NCI-H2171 (cell line): Measurements from ENCODE around the gene PDE2A.
A peak's percentile ranks its signal among the peaks of the same experiment; 100 is the strongest.

Source experiments
- DNase-seq: peaks from one replicate; lab custom pipeline; 2025; lab: John Stamatoyannopoulos, UW

Gene PDE2A

DNA sequence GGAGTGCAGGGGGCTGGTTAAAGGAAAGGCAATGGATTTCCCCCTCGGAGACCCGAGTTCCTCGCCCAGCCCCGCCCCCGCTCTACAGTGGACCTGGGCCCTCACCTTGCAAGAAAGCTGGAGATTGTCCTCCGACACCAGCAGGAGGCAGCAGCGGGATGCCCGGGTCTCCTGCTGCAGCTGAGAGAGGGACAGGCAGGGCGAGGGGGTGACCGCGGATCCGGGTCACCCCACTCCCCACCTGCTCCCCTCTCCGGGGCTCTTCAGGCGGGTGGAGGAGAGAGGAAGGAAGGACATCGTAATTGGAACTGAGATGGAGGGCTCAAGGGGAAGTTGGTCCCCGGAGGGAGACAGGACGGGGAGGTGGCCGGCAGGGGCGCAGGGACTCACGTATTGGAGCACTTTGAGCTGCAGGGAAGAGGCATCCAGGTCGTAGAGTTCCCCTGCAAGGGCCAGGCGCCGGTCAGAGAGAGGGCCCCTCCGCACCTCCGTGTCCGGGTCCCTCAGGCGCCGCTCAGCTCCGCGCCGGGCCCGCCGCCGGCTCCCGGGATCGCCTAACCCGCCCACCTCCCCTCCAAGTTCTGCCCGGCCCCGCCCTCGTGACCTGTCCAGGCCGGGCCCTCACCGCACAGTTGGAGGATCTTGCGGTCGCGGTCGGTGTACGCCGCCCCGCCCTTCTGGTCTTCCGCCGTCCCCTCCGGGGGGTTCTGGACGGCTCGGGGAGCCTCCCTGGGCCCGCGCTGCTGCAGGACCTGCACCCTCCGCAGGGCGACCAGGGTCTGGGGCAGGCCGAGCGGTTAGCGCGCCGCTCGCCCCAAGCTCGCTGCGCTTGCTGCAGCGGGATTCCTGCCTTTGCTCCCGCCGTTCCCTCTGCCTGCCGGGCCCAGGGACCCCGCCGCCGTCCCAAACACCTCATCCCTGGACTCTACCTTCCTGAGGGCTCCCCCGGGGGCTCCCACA, 84.1 kb downstream of the PDE2A start:
- no peak for DNase-seq

DNA sequence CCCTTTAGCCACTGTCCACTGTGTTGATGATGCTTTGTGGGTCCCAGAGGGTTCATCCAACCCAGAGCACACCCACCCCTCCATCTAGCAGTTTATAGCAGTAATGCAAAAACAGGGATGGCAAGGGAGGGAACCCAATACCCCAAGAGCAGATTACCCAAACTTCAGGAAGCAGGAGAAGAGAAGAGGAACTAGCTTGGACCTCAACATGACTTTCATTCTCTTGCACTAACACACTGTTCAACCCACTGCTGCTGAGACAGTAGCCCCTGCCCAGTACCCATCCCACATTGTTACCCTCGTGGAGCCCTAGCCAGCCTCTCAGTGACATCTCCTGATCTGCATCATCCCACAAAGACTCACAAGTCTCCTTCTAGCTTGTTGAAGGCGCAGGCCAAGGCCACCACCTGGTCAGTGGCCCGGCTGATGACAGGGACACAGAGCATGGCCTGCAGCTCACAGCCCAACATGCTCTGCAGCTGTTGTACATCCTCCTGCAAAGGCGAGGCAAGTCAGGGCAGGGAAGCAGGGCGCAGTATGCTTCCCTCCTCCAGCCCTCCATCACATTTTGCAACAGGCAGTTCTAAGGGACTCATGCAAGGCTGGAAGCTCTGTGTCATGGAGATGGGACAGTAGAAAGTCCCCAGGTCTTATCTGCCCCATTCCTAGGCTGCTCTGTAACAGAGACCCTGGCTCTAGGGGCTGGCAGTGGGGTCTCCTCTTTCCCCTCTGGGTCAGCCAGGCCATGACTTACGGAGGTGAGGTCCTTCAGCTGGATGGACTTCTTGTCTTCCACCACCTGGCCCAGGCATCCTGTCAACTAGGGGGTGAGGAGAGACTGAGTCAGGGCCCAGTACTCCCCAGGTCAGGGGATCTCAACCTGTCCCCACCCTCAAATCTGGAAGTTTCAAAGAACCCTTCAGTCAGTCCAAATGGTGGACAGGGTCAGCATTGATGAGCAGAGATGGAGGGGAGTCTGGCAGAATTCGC, 85.5 kb downstream of the PDE2A start:
- DNase-seq: no peak

DNA sequence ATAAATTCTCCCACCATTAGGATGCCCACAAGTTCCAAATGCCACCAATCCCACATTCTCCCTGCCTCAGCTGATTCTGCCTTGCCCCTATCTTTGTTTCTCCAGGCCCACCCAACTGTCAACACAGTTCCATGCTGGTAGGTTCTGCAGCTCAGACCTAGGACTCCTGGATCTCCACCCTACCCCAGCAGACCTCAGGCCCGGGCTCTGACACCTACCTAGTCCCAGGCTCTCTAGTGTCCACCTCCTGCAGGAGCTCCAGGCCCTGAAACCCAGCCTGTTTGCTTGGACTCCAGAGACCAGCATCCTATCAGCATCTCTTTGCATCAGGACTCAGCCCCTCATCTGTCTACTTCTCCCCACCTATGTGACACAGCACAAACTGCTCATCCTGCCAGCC, 86.5 kb downstream of the PDE2A start:
- no peak for DNase-seq

DNA sequence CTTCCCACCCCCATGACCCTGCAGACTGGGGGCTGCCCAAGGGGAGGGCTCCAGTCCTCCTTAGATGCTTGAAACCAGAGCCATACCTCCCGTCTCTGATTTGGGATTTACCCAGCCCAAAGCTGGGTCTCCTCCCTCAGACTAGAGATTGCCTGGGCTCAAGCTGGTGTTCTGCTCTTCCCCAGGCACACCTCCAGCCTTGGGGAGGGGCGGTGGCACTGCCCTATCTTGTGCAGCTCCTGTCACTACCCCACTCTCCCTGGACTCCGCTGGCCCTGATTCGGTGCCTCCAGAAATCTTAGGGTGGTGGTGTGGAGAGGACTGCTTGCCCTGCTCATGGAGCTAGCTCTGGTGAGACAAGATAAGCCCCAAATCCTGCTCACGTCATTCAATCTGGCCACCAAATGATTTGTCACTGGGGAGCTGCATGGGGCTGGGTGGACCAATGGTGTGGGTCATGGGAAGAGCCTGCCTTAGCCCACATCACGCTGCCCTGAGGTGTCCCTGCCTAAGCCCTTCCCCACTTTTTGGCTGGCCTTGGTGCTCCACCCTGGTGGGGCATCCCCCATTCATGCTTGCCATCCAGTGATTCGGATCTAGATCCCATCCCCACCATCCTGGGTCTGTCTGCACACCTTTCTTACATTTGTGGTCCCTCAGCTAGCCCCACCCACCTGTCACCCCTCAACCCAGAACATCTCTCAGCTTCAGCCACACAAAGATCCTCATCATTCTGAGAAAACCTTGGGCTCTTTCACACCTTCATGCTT, 87.7 kb downstream of the PDE2A start:
- DNase-seq: no peak

DNA sequence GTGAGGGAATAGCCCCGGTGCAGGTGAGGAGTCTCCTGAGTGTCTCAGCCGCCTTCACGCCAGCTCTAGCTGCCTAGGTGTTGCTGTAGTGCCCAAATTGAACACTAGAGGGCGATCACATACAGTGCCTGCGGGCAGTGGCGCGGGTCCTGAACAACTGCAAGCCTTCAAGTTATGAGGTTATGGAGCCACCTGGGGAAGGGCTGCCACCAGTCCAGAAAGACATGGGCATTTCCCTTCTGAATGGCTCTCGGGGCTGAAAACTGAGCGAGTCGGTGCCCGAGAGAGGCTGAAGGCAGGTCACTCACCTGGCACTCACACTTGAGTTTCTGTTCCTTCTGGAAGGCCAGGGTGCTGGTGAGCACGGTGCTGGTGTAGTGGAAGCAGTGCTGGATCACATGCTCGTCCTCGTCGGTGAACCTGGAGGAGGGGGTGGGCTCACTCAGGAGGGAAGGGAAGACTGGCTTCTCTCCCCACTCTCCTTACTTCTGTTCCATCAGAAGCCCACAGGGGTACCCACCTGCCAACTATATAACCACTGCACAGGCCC, 88.4 kb downstream of the PDE2A start:
- peak; percentile 56 for DNase-seq

DNA sequence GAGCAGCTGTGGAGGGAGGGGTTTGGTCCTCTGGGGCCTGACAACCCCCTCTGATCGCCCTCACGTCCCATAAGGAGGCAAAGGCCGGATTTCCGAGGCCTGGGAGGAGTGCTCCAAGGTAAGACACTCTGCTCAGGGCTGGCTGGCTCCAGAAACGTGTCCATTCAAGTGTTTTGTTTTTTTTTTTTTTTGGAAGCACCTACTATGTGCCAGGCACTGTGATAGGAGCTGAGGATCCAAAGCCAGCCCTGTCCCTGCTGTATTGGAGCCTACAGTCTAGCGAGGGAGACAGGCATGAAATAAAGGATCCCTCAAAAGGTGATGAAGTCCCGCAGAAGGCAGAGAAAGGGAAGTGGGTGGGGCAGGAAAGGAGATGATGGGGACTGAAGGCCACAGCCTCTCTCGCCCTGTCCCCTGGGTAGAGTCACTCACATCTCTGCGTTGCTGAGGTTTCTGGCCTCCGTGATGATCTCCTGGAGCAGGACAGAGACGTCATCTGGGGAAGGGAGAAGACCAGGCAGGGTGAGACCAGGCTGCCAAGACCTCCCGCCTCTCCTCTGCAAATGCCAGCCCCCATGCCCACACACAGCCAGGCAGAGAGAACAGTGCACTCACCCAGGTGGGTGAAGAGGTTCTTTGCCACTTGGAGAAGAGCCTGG, 89.2 kb downstream of the PDE2A start:
- no peak for DNase-seq

DNA sequence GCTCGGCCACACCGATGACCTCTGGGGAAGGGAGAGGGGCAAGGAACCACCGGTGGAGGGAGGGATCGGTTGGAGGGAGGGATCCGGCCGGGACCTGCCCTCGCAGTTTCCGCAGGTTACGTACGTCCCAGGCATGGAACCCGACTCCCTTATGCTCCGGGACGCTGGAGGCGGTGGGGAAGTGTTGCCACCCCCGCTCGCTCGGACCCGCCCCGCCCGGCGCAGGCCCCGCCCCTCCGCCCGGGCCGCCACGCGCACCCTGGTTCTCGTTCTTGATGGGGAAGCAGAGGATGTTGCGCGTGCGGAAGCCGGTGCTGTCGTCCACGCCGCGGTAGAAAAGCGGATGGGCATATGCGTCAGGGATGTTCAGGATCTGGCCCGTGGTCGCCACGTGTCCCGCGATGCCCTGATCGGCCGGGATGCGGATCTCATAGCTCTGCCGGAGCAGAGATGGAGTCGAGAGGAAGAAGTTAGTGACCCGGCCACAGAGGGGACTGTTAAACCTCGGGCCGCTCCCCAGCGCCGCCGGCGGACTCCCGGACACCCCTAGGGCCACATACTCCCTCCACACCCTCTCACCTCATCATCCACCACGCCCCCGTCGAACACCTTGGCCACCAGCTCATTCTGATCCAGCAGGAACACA, 89.8 kb downstream of the PDE2A start:
- no peak for DNase-seq

DNA sequence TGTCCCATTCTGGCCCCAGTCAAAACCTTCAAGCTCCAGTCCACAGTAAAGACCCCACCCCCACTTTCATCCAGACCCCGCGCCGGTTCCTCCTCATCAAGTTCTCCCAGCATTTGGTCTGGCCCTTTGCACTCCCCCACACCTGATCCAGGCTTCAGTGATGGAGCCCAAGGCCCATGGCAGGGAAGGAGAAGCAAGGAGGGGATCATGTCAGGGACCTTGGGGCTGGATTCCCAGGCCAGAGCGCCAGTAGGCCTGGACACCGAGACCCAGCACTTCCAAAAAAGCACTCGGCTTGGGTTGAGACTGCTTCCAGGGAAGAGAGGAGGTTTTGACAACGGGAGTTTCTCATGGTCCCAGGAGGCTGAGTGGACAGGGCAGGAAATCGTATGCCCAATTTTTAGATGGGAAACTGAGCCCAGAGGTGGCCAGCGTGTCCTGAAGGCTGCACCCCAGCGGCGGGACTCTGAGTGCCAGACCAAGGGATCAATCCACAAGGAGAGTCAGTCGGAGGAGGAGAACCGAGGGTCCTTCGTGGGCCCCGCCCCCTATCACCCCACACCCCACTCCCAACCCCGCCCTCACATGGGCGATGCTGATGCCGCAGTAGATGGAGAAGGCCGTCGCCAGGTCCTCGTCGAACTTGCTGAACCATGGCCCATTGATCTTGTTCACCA, 90.5 kb downstream of the PDE2A start:
- DNase-seq: no peak

DNA sequence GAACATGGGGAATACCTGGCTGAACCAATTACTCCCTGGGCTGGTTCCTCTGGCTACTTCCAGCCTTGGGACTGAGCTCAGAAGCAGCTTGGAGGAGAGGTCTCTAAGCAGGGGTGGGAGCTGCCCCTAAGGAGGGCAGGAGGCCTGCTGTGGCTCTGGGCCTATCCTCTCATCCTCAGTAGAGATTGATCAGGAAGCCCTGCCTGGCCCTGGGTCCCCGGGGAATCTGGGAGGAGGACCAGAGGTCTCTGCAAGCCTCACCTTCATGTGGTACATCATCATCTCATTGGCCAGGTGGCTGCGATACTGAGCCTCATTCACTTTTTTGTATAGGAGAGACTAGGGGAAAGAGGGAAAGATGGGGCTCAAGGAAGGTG, 91.1 kb downstream of the PDE2A start:
- no peak for DNase-seq

DNA sequence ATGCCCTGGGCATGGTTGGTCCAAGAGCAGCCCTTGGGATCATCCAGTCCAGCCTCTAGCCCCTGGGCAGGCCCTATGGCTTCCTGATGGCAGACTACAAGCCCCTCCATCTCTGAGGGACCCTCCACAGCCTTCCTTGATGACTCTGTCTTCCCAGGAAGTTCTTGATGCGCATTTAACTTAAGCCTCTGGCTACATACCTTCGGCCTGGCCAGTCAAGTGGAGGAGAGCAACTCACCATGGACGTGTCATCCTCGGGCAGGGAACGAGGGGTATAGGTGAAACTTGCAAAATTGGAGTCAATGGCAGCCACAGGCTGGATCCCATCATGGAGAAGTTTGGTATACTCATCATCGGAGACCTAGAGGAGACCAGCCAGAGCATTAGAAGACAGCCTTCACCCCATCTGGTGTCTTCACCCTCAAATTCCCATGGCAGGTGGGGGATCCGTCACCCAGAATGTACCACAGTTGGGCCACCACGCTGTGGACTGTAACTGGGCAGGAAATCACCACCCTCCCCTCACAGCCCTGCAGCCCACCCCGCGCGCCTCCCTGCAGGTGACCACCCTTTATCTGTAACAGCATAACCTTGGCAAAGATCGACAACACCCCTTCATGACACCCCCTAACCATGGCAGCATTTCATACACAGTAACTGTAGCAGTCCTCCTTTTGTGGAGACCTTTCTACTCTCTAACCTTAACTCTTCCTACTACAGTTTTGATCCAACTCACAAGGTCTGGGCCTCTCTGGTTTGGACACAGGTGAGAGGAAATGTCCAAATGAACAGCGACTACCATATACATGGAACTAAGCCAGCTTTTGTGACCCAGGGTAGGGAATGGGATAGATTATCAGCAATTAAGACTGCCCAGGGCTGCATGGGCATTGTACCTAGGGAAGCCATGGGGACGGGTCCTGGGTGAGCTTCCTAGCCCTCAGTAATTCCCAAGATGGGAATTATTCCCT, 91.7 kb downstream of the PDE2A start:
- no peak for DNase-seq

DNA sequence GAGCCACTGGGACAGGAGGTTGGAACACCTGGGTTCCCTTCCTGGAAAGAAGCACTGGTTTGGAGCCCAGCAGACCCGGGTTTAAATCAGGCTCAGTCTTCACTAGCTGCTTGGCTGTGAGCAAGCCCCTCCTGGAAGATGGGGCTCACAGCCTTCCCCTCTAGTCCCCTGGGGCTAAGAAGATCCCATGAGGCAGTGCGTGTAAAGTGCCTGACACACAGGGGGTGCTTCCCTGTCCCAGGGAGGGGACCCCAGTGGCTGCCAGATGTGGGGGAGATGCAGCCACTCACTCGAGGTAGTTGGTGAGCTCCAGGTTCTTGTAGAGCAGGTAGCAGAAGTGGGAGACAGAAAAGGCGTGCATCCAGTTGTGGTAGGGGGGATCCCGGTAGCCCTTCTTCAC, 93.2 kb downstream of the PDE2A start:
- no peak for DNase-seq

DNA sequence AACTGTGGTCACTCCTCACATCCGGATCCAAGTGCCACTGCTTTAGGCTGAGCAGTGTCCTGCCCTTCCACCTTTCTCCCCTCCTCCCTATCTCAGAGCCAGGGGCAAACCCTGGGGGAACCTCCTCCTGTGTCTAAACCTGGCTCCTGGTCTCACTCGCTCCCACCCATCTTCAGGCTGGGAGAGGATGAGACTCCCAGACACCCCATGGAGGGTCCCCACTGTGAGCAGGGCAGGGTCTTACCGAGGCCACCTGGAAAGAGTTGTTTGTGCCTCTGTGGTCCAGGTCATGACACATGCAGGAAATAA, 93.6 kb downstream of the PDE2A start:
- DNase-seq: no peak

DNA sequence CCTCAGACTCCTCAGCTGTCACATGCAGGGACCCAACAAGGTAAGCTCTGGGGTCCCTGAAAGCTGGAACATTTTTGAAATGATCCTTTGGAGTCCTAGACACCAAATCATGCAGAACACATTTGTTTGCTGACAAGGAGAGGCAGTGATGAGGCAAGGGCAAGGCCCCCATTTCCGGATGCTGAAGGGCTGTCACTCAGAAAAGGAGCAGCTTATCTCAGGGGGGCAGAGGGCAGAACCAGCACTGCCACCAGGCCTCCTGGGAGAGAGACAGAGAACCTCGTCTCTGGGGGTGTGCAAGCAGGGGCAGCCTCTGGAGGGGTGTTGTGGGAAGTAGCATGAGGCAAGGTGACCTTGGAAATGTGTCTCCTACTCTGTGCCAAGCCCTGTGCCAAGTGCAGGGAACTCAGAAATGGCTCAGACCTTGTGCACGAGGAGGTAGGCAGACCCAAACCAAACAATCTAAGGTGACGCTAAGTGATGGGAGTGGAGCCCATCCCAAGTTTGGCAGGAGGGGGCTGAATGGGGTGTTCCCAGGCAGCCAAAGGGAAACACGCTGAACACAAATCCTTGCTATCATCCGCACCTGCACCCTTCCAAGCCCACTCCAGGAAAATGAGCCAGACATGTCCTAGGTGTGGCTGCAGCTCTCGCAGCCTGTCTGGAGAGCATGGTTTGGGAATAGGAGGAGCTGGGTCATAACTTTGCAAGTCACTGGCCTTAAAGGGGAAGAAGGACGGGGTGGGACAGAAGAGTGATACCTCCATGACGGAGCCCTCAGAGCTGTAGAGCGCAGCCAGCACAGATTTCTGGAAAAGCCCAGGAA, 94.2 kb downstream of the PDE2A start:
- no peak for DNase-seq

DNA sequence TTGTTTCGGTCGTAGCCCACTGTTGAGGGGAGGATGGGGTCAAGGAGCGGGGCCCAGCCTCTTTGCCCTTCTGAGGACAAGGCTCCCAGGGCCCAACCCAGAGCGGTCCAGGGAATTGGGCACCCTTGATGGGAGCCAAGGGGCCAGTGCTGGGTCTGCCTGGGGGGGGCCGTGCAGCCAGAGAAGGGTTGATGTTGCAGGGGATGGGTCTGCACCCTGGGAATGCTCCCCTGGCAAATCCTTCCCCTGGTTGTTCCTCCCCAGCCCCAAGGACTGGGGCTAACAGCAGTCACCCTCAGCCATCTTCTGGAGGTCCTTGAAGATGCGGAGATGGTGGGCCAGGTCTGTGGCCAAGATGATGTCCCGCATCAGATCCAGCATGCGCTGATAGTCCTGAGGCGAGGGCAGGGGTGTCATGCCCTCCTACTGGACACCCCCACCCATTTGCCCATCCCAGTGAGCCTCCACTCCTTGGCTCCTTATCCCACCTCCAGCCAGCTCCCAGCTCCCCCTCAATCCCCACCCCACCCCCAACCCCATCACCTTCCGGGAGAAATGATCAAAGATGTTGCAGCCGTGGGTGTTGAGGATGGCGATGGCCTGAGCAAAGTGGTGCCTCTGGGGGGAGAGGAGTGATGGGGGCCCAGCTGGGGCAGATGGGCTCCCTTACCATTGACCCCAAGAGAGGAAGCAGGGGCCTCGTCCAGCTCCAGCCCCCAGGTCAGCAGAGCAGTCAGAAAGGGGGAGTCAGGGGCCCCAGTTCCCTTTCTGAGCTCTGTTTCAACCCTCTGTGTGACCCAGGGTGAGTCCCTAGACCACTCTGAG, 95.0 kb downstream of the PDE2A start:
- no peak for DNase-seq

DNA sequence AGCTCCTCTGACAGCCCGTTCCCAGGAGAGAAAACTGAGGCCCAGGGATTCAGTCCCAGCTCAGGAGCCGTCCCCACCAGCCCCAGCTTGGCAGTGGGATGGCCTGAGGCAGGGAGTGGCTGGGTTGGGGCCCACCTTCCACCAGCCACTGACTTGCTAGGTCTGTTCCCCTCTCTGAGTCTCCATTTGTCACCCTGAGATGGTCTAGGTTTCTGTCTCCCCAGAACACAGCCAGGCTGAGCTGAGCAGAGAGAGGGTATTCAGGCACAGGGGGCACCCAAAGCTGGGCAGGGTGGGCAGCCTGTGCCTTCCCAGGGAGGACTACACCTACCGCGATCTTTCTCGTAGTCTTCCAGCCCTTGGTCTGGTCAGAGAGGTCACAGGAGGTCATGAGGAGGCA, 95.7 kb downstream of the PDE2A start:
- DNase-seq: no peak

DNA sequence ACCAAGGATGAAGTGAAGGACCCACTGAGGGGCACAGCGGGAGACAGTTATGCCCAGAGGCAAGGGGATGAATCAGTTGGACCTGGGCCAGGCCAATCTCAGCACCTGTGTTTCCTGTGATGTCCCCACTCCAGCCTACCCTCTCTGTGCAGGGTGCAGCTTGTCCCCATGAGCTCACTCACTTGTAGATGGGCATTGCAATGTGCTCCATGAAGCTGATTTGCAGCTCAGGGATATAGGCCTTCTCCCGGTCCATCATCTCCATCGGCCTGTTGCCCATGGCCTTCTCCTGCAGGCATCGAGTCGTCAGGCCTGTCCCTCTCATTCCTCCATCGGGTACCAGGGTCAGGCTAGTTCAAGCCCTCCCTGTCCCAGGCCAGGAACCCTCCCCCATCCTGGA, 96.2 kb downstream of the PDE2A start:
- no peak for DNase-seq

DNA sequence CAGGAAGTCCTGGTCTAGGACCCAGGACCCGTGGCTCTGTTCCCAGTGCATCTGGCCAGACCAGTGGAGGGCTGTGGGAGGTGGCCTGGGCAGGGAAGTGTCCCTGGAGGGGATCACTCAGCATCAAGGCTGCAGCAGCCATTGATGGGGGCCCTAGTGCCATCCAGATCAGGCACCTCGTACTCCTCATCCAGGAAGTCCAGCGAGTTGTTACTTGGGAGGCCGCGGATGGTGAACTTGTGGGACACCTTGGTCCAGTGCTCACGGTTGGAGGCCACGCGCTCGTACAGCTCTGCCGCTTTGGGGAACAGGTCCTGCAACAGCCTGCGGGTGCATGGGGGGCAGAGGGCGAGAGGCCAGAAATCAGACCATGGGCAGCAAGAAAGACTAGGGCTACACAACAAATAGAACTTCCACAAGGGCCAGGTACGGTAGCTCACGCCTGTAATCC, 96.9 kb downstream of the PDE2A start:
- no peak for DNase-seq
